ENCODE data around the gene PPL.
"Not testable (repeated sequence)": the region's sequence is repeated elsewhere in the genome, so short reads cannot be mapped to it uniquely, and the experiment has no call there.

PPL gene

GRCh38 chr16:4957720-4958509 lies 21.0 kb upstream of the PPL start, which contains the start of gene SEC14L5:
TSS of gene SEC14L5 (plus strand) at chr16:4958330. CDS start at chr16:4959324, 994 bp downstream.
- DNase-seq (ENCODE audit: low read depth in 2 of 2): peak; percentile 81 to 83

GRCh38 chr16:4957420-4957719 lies 20.4 kb upstream of the PPL start:
- no peak for DNase-seq (ENCODE audit: low read depth in 2 of 2)

GRCh38 chr16:4954714-4955113 lies 17.8 kb upstream of the PPL start:
- DNase-seq (ENCODE audit: low read depth in 2 of 2): no peak

- DNase-seq (ENCODE audit: low read depth in 2 of 2): not testable (repeated sequence)
Observed at GRCh38 chr16:4951583-4951982, 14.6 kb upstream of the PPL start.

- no peak for DNase-seq (ENCODE audit: low read depth in 2 of 2)
Observed at GRCh38 chr16:4949986-4950385, 13.0 kb upstream of the PPL start.

GRCh38 chr16:4948903-4949766 lies 12.2 kb upstream of the PPL start:
- no peak for DNase-seq (ENCODE audit: low read depth in 2 of 2)

- DNase-seq (ENCODE audit: low read depth in 2 of 2): no peak
Observed at GRCh38 chr16:4947722-4948503, 11.0 kb upstream of the PPL start.

- no peak for DNase-seq (ENCODE audit: low read depth in 2 of 2)
Observed at GRCh38 chr16:4946917-4947316, 10.0 kb upstream of the PPL start.

- DNase-seq (ENCODE audit: low read depth in 2 of 2): no peak
Observed at GRCh38 chr16:4945560-4946502, 8.9 kb upstream of the PPL start.

GRCh38 chr16:4944333-4945281 lies 7.7 kb upstream of the PPL start:
- no peak for DNase-seq (ENCODE audit: low read depth in 2 of 2)

- no peak for DNase-seq (ENCODE audit: low read depth in 2 of 2)
Observed at GRCh38 chr16:4942481-4942880, 5.5 kb upstream of the PPL start.

- no peak for DNase-seq (ENCODE audit: low read depth in 2 of 2)
Observed at GRCh38 chr16:4940719-4941118, 3.8 kb upstream of the PPL start.

GRCh38 chr16:4938683-4939030 lies 1.7 kb upstream of the PPL start:
- DNase-seq (ENCODE audit: low read depth in 2 of 2): no peak

GRCh38 chr16:4937782-4938682 lies 1.1 kb upstream of the PPL start:
- no peak for DNase-seq (ENCODE audit: low read depth in 2 of 2)

- DNase-seq (ENCODE audit: low read depth in 2 of 2): no peak
Observed at GRCh38 chr16:4936181-4936990, 562 bp downstream of the PPL start.

GRCh38 chr16:4935241-4935855 lies 1.6 kb downstream of the PPL start:
- DNase-seq (ENCODE audit: low read depth in 2 of 2): no peak

GRCh38 chr16:4934591-4934990 lies 2.4 kb downstream of the PPL start:
- DNase-seq (ENCODE audit: low read depth in 2 of 2): no peak

All from stimulated activated CD4-positive, alpha-beta T cell treated with anti-CD3 and anti-CD28 coated beads, Interleukin-1b, Interleukin-23, amount 100 ng/mL, for 4 hours (primary cell).